ENCODE results near the gene FMO2.
"Not testable (repeated sequence)": the region's sequence is repeated elsewhere in the genome, so short reads cannot be mapped to it uniquely, and the experiment has no call there.

FMO2 gene

DNA sequence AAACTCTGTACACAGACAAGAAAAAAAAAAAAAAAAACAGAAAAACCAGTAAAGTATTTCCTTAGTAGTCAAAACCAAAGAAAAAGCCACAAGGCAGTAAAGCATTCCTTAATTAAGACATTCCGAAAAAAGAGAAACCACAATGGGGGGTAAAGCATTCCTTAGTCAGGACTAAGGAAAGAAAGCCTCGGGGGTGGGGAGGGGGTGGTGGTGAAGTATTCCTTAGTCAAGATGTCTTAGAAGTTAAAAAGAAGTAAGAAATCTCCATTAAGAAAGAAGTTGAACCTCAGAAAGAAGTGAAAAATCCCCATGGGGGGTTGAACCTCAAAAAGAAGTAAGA lies 35.0 kb downstream of the FMO2 start:
- no peak for DNase-seq

- no peak for DNase-seq
These were observed 35.5 kb downstream of the FMO2 start for GRCh38 chr1:171220581-171221054.

DNA sequence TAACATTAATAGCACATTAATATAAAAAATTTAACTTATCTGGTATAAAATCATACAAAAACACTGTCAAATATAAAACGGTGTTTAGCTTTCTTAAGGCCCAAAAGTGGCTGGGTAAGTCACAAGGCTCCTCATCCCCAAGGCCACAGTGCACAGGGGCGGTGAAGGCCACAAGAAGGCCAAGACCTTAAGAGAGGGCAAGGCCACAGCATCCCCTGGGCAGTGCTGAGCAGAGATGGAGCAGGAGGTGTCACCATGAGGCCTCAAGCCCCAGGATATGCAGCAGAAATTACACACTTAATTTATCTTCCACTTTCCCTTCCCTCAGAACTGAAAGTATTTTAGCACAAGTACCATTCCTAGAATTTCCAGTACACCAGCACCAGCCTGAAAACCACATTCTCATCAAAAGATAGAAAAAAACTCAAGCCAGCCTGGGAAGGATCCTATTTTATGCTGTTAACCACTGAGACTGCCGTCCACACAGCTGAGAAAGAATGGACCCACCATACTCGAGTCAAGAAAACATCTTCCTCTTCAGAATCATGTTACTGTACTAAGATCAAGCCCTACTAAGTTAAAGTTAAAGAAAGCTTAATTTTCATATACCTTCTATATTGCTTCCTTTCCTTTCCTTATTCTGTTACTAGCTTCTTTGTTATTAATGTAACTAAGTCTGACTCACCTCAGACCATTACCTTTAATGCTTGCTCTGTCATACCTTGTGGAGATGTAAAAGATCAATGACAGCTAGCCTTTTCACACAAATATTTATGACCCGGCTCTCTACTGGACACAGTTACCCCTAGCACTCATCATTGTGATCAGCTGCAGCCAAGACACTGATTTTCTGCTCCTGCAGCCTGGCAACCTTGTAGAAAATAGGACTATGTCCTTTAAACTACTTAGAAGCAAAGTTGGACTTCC lies 36.8 kb downstream of the FMO2 start:
- no peak for DNase-seq

- DNase-seq = no peak
These were observed 37.8 kb downstream of the FMO2 start for GRCh38 chr1:171222936-171223335.

DNA sequence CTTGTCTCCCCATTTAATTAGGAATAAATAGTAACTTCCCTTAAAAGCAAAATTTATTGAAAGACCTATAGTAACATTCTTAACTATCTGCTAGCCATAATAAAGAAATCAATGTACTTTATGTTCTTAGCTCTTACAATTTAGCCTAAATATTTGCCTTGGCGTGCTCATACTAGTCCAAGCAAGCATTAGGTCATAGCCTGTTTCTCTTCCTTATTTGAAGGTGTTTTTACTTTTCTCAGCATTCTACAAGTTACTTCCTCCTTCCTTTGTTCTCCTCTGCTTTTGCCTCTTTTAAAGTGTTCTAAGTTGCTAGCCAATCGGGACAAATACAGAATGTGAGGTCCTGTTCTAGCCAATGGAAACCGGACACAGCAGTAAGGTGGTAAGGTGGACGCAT lies 39.2 kb downstream of the FMO2 start:
- DNase-seq = not testable (repeated sequence)

GRCh38 chr1:171226747-171227370 lies 41.8 kb downstream of the FMO2 start:
- DNase-seq = no peak

GRCh38 chr1:171231326-171231725 lies 46.2 kb downstream of the FMO2 start:
- DNase-seq = no peak

DNA sequence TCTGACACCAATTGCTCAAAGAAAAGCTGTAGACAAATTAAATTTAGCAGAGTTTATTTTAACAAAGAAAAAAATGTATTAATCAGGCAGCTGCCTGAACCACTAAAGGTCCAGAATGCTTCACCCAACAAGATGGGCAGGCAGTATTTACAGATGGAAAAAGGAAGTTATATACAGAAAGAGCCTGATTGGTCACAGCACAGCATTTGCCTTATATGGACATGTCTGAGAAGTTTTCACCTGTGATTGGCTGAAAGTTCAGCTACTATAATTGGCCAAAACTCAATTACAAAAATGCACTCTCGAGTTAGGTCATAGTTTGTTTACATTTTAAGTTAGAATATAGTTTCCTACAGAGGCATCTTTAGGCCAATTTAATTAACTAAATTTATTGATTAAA lies 48.1 kb downstream of the FMO2 start:
- DNase-seq = no peak

DNA sequence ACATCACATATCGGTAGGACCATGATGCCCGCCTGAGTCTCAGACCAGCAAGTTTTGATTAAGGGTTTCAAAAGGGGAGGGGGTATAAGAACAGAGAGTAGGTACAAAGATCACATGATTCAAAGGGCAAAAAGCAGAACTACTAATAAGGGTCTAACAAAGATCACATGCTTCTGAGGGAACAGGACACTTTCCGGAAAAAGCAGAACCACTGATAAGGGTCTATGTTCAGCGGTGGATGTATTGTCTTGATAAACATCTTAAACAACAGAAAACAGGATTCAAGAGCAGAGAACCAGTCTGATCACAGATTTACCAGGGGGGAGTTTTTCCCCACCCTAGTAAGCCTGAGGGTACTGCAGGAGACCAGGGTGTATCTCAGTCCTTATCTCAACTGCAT lies 51.1 kb downstream of the FMO2 start:
- not testable (repeated sequence) for DNase-seq

DNA sequence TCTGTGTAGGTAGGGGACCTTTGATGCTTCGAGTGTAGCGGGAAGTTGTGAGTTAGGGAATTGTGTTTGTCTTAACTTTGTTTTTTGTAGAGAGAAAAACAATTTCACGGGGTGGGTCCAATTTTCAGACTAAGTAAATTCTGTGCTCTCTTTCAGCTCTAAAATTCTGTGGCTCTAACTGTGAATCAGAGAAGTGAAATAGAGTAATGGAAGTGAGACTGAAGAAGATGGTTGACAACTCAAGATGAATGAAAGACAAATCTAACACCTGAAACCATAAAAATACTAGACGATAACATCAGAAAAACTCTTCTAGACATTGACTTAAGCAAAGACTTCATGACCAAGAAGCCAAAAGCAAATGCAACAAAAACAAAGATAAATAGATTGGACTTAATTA lies 58.8 kb downstream of the FMO2 start:
- DNase-seq = no peak

DNA sequence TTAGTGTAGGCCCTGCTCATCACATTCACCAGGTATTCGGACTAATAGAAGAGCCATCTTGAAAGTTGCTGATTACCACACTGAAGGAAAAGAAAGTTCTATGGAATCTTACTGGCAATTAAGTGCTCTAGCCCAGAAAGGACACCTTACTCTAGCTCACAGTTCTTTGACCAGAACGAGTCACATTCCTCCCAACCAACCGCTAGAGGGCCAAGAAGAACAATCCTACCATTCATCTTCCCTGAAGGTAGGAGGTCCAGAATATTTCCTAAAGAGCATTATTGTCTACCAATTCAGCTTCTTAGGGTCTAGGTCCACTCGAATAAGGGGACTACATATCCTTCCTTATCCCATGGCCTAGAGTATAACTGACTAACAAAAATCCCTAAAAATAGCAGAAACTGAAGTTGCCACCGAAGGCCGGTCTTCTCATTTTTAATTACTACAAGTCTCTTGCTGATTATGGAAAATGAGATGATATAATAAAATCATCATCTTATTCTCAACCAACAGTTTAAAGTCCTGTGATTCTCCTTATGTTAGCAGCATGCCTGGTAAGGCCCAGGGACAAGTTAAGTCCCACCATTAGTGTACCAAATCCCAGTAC lies 60.5 kb downstream of the FMO2 start:
- no peak for DNase-seq

GRCh38 chr1:171247501-171247900 lies 62.4 kb downstream of the FMO2 start:
- DNase-seq = no peak

DNA sequence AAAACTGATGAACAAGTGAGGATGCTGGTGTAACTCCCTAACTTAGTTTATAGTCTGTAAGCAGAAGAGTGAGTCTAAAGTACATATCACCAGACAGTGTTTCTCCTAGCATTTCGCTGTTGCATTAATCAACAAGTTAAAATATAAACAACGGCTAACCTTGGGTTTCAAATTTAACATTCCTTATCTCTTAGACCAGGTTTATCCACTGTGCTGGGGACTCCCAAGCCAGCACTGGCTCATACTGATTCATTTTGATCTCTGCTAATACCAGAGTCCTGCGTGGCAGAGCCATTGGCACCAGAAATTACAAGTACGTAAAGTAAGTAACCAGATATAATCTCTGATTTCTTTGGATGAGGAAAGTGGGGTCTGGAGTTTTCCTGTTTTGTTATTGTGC lies 63.2 kb downstream of the FMO2 start, which contains the start of gene FMO1:
TSS of gene FMO1 (plus strand) at position 193 of the 400 bp plus-strand sequence. CDS start 9,594 bp downstream, outside the sequence.
- no peak for DNase-seq

DNA sequence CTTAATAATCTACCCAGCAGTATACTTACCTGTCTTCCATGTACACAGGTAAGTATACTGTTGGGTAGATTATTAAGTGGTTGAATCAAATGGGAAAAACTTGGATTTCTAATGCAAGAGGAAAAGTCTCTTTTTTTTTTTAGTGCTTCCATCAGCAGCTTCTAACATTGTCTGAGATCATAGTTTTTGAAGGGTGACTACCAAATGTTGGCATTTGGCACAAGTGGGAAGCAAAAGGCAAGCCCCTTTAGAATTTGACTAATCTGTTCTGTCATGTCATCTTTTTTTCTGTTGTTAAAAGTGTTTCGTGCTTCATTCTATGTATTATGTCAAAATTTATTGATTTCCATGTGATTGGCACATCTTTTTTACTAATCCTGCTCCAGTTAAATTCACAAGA lies 63.7 kb downstream of the FMO2 start:
- no peak for DNase-seq

- DNase-seq = no peak
These were observed 65.2 kb downstream of the FMO2 start for GRCh38 chr1:171250263-171250662.

DNA sequence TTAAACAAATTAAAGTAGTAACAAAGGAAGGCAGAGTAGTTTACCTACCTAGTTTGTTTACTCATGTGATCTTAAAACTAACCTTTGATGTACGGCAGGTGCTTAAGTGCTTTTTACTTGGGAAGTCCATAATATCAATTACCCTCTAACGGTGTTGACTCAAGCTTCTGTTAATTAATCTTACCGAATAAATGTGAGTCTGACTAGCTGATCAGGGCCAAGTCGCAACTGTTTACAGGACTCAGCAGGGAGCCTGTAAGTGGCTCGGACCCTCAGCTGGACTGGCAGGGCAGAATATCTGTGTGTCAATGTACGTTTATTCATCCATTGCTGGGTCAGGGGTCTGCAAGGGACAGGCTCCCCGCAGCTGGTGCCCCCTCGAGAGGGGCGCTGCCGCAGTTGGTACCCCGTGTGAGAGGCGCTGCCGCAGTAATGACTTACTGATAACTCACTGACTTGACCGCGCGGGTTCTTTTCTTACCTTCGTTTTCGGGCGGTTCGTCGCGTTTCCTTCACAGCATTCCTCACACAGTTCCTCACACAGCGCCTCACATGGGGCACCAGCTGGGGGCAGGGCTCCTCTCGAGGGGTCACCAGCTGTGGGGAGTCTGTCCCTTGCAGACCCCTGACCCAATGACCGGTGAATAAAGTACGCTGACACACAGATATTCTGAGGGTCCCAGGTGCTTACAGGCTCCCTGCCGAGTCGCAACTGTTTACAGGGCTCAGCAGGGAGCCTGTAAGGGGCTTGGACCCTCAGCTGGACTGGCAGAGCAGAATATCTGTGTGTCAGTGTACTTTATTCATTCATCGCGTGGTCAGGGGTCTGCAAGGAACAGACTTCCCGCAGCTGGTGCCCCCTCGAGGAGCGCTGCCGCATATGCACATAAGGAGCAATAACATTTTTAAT lies 66.2 kb downstream of the FMO2 start:
- DNase-seq = no peak

- no peak for DNase-seq
These were observed 66.8 kb downstream of the FMO2 start for GRCh38 chr1:171251952-171252300.

GRCh38 chr1:171252482-171252881 lies 67.4 kb downstream of the FMO2 start:
- DNase-seq = no peak

GRCh38 chr1:171254859-171255258 lies 69.8 kb downstream of the FMO2 start:
- DNase-seq = no peak

- DNase-seq = no peak
These were observed 72.0 kb downstream of the FMO2 start for GRCh38 chr1:171256940-171257606.

DNA sequence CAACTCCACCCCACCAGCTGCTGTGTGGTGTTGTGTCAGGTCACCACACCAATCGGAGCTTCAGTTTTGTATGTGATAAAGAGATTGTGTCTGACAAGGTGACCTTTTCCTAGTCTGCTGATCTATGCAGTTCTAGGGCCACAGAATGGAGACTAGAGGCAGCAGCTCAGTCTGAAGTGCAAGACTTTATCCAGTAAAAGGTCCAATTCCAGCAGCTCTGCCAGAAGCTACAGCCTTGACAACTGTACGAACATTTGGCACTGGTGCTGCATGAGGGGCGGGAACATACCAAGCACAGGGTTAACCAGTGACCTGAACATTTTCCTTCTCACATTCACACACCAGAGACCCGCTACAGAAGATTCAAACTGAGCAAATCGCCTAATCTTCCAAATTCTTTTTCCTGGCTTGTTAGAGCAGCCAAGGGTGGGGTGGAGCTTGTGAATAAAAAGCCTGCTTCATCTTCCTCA lies 72.5 kb downstream of the FMO2 start:
- no peak for DNase-seq

GRCh38 chr1:171258429-171258828 lies 73.3 kb downstream of the FMO2 start:
- DNase-seq = no peak
